DOHH2 (cell line): ENCODE measurements around the gene GFI1B.

ENCODE experiments used
- CTCF ChIP-seq: fragments of 200-600 bp; sonication (generic); IDR thresholded peaks from one replicate; pipeline ENCODE4 v1.5.1; 2014; ENCODE audit warnings: antibody characterized with exemption, mild to moderate bottlenecking, low read depth, low read length; ENCODE audit not compliant: poor library complexity, severe bottlenecking
- EZH2phosphoT487 ChIP-seq: fragments of 200-600 bp; sonication (generic); IDR thresholded peaks from 2 replicates; pipeline ENCODE4 v1.6.1; 2017; ENCODE audit warnings: borderline replicate concordance, mild to moderate bottlenecking, antibody characterized with exemption, low read length, moderate library complexity, mixed read lengths

GRCh38 chr9:132995879-132996278 is 17.4 kb downstream of the GFI1B start:
- TF ChIP-seq CTCF (no peak), EZH2phosphoT487 (no peak)
